Glomerular endothelial cell (primary cell): ENCODE data around the gene WDR5. TPM values are rescaled to one million over a fixed set of nuclear protein-coding genes. Genes with fewer than 3 reads are reported as not detected.

ENCODE experiments used
- DNase-seq: peaks from one replicate; pipeline ENCODE4 v3.0.0-alpha.2; 2011; ENCODE audit warnings: low read depth, low spot score; ENCODE audit errors: extremely low read depth
- total RNA-seq: library from RNA; depleted of rRNA; stranded (reverse); fragments of >200 nt; gene quantifications from 2 replicates; pipeline ENCODE4 v1.2.3, GENCODE V29; 2015

WDR5 gene
- total RNA-seq, 1 donor from 2014 or later, result 23.9 TPM

DNA sequence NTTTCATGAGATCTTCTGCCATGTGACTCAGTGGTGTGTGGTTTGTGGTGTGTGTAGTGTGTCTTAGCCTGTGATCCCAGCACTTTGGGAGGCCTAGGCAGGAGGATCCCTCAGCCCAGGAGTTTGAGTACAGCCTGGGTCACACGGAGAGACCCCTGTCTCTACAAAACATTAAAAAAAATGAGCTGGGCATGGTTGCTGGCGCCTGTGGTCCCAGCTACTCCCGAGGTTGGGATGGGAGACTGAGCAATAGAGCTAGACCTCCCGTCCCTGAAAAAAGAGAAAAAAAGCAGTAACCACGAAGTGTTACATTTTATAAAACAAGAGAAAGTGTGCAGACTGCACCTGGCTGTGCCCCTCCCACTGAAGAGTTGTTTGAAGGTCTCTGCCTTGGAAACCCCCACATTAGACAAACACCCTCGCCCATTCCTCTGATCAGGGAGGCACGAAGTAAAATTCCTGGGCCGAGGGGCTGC lies 49.7 kb downstream of the WDR5 start:
- no peak for DNase-seq

DNA sequence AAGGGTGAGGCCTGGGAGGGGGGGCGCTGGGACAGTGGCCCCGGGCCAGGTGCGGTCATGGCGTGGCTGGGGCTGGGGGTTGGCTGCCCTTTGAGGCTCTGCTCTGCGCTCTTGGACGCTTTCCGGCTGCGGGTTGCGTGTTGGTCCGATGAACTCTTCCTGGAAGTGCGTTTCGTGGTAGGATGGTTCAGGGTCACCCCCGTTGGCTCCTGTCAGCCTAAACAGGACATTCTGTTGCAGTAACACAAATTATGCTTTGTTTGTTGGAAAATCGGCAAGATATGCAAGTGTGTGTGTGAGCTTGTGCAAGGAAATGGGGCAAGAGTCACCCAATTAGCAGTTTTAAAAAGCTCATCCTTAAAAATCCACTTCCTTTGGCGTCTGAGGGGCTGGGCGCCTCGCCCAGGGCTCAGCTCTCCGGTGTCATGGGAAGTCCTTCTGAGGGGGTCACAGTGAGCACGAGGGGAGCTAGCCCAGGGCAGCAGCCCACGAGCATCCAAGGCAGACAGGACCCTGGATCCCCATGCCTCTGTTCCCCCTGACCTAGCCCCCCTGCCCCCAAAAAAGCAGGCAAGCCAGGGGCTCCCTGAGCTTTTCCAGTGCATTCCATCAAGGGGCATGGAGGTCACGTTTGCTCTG lies 50.7 kb downstream of the WDR5 start:
- no peak for DNase-seq

DNA sequence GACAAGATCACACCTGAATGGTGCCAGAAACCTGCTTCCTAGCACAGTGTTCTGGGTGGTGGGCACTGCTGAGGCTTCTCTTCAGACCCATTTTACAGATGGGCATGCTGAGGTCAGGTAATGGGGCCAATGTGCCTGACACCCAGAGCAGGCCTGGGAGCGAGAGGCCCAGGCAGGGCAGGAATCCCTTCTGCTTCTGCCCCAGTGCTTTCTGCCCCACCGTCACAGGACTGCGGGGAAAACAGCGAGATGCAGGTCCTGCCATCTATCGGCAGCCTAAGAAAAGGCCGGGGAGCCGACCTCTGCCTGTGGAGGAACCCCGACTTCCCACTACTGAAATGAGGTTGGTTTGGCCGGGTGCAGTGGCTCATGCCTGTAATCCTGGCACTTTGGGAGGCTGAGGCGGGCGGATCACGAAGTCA lies 51.2 kb downstream of the WDR5 start:
- no peak for DNase-seq

DNA sequence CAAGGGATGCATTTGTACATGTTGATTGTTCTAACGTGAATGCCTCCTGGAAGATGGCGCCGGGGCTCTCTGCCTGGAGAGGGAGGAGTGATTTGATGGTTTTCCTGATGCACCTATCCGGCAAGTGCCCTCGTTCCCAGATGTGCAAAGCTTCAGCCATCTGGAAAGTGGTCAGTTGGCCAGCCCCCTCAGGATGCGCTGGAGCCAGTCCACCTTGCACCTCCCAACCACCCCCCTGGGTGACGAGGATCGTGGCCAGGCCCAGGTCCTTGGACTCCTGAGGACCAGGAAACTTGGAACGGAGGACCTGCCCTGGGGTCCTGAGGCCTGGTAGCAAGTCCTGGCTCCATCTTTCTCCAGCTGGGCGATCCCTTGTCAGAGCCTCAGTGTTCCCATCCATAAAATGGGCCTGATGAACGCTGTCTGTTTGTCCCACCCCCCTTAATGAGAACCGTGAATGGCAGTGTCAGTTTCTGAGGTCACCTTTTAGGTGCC lies 52.1 kb downstream of the WDR5 start:
- no peak for DNase-seq

DNA sequence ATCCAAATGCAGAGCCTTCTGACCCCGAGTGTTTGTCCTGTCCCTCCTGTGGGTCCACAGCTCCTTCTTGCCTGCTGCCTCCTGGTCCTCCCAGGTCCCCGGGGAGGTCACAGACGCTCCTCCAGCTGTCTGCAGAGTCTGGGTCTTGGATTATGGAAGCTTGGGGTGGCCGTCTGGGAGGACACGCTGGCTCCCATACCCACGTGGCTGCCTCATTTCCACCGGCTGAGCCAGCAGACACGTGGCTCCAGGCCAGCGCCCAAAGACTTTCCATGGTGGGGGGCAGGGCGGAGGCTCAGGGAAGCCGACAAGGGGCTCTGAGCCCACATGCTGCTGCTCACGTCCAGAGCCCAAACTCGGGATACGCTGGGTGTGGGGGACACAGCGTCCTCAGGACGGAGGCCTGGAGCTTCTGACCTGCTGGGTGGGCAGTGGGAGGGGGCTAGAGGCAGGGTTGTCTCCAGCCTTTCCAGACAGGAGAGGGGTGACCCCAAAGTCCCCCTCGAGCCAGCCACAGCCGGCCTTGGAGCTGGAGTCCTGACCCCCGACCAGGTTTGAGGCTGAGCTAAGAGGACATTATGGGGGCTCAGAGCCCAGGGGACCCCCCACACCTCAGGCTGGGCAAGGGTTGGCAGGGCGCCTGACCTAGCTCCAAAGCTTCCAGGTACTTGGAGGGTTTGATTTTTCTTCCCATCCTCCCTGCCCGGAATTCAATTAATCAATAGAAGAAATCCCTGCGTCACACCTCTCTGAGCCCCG lies 52.7 kb downstream of the WDR5 start:
- DNase-seq, result no peak

DNA sequence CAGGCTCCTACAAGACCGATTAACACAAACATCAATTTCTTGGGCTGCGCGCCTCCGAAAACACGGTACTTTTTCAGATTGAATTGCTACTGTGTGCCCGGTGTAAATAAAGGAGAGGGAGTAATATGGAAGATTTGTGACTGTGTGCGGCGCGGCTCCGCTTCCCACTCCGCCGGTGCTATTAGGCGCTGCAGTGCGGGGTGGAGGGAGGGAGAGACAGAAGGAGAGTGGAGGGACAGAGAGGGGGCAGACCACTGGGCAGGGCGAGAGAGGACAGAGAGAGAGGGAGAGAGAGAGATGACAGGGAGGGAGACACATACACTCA lies 53.2 kb downstream of the WDR5 start:
- no peak for DNase-seq

DNA sequence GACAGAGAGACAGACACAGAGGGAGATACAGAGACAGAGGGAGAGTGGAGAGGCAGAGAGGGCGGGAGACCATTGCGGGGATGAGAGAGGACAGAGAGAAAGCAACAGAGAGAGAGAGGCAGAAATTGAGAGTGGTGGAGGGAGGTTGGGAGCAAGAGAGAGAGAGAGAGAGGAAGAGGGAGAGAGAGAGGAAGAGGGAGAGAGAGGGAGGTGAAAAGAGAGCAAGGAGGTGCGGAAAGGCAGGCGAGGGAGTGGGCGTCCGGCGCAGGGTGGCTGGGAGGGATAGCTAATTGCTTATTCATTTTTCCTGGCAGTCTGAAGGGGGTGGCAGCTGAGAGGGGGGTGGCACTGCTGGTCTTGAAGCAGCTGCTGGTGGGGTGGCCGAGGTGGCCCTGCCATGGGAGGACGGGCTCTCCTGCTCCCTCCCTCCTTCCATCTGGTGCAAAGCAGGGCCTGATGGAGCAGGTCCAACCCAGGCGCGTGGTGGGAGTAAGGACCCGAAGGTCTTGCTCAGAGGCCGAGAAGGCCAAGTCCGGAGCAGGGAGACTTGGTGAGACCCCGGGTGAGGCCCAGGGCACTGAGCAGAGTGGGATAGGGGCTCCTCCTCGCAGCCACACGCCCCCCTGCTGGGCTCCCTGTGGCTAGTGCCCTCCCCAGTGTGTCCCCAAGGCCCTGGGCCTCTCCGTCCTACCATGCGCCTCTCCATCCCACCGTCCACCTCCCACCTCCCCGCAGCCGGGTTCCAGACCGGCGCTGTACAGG lies 53.8 kb downstream of the WDR5 start:
- no peak for DNase-seq

DNA sequence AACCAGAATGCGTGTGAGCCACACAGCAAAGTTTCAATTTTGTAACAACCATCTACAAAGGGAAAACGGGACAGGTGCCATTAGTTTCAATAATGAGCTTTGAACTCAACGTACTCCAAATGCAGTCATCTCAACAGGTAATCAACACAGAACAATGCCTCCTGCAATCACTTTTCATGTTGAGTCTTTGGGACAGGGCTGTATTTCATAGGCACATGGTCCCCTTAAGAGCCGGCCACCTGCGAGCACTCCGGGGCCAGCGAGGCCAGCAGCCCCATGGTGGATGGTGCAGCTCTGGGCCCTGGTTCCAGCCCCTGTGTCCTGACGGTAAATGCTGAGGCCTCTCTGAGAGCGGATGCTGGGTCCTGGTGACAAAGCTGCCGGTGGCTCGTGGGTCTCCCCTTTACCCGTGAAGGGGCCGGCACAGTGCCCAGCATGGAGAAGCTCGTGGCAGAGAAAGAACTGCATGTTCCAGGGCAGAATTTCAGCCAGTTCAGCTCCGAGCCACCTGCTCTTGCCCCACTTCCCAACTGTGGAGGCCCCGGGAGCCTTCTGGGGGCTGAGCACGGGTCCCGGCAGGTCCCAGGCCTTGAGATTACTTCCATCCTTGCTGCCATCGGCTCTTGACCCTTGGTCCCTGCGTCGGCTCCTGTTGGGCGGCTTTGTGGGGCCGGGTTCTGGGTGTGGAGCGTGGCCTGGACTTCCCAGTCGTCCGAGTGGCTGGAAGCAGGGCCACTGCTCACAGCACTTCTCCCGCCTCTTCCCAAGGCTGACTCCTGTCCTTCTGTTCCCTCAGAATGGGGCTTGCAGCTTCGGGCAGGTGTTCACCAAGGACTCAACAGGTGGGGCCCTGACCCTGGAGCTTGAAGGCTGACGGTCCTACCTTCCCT lies 54.6 kb downstream of the WDR5 start:
- no peak for DNase-seq

DNA sequence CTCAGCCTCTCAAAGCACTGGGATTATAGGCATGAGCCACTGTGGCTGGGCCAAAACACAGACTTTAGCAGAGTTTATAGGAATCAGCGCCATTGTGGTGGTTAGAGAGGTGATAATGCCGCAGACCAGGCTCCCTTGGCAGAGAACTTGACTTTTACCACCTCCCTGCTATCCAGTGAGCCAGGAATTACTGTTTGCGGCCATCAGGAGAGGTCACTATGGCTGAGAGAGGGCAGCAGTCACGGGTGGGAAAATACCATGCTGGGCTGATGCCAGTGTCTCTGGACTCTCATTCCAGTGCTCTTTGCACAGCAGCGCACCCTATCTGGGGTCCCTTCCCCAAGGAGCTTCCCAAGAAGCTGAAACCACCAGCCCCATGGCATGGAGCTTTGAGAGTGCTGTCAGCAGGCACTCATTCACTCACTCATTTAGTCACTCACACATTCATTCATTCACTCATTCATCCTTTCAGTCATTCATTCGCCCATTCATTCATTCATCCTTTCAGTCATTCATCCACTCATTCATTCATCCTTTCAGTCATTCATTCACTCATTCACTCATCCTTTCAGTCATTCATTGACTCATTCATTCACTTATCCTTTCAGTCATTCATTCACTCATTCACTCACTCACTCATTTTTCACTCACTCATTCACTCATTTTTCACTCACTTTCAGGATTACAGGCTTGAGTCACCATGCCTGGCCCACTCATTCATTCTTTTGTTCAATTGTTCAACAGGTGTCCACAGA lies 55.8 kb downstream of the WDR5 start:
- DNase-seq, result no peak

DNA sequence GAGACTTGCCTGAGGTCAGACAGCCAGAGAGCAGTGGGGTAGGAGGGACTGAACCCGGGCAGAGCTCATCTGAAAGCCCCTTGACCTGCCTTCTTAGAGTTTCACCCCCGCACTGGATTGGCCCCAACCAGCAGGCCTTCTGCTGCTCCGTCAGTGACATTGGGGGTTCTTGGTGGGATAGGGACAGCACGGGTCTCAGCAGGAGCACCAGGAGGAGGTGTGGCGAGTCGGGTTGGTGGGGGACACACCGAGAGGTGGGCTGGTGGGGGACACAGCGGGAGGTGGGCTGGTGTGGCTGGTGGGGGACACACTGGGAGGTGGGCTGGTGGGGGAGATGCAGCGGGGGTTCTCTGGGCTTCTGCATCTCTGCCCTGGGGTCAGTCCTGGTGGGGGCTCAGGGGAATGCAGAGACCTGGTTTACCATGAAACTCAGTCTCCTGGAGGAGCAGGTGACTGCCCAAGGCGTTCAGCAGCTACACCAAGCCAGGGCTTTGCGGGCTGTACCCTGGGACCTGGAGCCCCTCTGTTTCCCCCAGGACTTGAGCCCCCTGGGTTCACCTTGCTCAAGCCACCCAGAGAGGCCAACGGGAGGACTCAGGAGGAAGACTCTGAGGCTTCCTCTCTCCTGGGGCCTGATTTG lies 56.5 kb downstream of the WDR5 start:
- DNase-seq, result no peak

DNA sequence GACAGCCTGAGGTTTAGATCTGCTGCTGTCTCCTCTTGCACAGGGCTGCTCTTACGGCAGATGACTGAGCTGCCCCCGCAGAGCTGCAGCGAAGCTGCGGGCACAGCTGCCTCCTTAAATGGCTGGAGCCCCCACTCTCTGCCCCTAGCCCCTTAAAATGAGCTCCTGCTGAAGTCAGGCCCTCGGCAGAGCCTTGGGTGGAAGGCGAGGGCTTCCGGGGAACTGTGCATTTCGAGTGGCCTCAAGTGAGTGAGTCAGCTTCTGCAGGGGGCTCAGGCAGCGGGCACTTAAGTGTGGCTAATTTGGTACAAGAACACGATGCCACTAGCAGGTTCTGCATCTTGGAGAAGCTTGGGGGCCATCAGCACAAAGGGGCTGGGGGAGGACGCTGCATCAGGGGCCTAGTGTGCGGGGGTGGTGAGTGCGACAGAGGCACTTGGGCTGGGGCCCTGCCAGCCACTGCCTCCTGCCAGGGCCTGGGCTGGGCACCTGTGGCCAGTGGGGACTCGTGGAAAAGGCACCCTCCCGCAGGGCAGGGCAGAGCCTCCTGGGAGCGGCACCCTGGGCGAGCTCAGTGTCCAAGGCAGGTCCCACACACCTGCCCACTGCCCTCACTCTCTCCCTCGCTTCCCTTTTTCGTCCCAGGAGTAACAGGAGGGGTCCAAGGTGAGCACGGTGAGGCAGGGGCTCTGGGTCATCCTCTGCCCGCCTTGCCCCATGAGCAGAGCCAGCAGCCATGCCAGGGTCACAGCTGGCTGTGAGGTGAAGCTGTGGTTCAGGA lies 57.3 kb downstream of the WDR5 start:
- DNase-seq, result no peak

DNA sequence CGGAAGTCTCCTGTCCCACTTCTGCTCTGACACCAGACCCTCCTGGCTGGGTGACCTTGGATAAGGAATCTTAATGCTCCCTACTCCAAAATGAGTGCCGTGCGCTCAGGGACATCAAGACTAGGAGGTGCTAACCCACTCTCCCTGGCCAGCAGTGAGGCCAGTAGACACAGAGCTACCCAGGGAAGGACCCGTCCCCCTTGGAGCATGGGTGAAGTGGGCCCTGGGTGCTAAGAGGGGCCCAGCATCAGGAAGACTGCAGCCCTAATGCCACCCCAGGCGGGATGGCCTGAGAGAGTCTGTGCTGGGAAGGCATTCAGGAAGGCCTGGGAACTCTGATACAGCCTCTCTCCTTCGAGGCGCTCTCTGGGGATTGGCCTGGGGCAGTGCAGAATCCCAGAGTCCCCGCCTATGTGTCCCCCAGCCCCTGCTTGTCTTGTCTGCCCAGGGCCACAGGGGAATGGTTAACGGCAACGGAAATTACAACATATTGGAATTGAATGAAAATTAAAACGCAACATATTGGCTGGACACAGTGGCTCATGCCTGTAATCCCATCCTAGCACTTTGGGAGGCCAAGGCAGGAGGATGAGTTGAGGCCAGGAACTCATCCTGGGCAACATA lies 58.1 kb downstream of the WDR5 start:
- DNase-seq, result no peak

DNA sequence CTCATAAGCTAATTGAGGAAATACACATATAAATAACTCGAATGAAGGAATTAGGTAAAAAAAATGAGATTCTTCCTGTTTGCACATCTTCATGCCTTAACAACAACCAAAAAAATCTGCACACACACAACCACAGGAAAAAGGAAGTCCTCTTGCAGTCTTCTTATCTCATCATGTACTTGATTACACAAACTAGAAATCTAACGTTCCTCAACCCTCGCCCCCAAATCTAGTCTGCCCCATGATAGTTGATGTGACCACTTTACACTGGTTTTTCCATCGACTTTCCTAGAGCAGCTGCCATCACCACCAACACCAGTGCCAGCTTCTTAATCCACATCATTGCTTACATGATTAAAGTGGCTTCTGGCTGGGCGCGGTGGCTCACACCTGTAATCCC lies 59.7 kb downstream of the WDR5 start:
- no peak for DNase-seq

DNA sequence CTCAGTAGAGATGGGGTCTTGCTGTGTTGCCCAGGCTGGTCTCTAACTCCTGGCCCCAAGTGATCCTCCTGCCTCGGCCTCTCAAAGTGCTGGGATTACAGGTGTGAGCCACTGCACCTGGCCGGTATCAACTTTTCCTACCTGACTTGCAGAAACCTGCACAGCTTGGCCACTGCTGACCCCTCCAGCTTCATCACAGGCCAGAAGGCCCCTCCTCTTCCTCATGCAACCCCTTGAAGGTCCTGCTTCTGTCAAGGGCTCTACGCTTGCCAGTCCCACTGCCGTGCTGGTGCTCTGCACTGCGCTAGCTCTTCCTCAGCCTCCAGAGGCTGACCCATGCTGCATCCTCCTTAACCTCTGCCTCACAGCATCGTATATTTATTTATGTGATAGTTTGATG lies 61.0 kb downstream of the WDR5 start:
- no peak for DNase-seq

DNA sequence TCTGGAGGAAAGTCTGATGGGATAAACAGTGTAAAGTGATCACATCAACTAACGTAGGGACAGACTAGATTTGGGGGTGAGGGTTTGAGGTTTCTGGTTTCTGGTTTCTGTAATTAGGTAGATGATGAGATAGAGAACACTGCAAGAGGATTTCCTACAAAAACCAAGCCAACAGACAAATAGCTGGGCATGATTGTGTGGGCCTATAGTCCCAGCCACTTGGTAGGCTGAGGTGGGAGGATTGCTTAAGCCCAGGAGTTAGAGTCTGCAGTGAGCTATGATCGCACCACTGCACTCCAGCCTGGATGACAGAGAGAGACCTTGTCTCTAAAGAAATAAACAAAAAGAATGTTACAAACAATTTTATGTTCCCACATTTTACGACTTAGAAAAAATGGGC lies 62.9 kb downstream of the WDR5 start:
- no peak for DNase-seq

DNA sequence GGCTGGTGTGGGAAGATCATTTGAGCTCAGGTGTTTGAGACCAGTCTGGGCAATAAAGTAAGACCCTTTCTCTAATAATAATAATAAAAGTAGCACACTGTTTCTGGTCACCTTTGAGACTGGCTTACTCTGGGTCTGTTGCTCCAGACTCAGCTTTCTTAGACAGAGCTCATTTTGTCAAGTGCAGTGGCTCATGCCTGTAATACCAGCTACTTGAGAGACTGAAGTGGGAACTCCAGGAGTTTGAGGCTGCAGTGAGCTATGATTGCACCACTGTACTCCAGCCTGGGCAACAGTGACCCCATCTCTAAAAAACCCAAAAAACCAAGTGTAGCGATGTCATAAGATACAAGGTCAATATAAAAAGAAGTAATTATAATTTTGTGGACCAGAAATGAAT lies 64.8 kb downstream of the WDR5 start:
- no peak for DNase-seq

DNA sequence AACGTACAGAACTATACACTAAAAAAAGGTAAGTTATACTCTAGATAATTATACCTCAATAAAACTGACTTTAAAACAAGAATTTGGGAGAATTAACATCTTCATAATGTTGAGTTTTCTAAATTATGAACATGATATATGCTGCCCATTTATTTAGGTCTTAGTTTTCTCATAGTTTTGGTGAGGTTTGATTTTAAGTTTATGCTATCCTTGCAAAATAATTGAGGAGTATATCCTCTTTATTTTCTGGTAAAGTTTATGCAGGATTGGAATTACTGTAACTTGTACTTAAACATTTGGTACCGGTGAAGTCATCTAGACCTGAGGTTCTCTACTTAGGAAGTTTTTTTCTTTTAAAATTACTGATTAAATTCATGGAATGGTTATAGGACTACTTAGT lies 67.3 kb downstream of the WDR5 start:
- no peak for DNase-seq

DNA sequence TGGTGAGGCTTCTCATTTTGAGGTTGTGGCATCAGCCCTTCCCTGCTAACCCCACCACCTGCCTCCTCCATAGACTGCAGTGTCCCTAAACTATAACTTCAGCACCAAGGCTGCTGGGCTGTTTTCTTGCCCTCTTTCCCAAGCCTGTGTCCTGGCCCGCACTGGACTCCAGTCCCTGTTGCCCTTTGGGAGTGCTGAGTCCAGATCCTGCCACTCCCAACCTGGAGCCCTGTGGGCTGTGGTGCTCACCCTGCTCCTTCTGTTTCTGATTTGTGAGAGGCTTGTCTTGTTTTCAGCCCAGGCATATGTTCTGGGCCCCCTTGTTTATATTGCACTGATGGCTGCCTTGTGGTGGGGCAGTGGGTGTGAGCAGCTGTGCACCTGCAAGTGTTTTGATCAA lies 68.2 kb downstream of the WDR5 start:
- DNase-seq, result no peak
